Breast epithelium (tissue), 3 donors: ENCODE data around the gene AXL.

Experiments used
- CTCF ChIP-seq, 3 donors: fragments of 450-650 bp; IDR thresholded peaks; one replicate each; pipeline ENCODE4 v1.5.1; 2016 to 2017; ENCODE audit warnings: antibody characterized with exemption in 3 of 3, mild to moderate bottlenecking in 3 of 3, moderate library complexity in 3 of 3
- POLR2AphosphoS5 ChIP-seq, 3 donors: sonication (generic); formaldehyde crosslinking; IDR thresholded peaks; one replicate each; pipeline ENCODE4 v1.6.1; 2017; ENCODE audit warnings: antibody characterized with exemption in 3 of 3

GRCh38 chr19:41269571-41269970 is 50.5 kb downstream of the AXL start:
- TF ChIP-seq CTCF (IDR thresholded peaks at IDR 0.05): no peak
- no peak for TF ChIP-seq POLR2AphosphoS5 (IDR thresholded peaks at IDR 0.05)
